ENCODE measurements around the gene TBC1D23. TPM values are rescaled to one million over a fixed set of nuclear protein-coding genes. Genes with fewer than 3 reads are reported as not detected.
"Not testable (repeated sequence)": the region's sequence is repeated elsewhere in the genome, so short reads cannot be mapped to it uniquely, and the experiment has no call there.

Gene TBC1D23
- total RNA-seq, 1 donor from 2014 or later = 48.8 TPM

GRCh38 chr3:100334488-100335351 is 73.9 kb downstream of the TBC1D23 start, which contains the start of gene NIT2:
NIT2 (plus strand) TSS chr3:100334757; CDS start chr3:100334792, 35 bp downstream.
- Mint-ChIP-seq H3K4me3 (ENCODE audit: low read depth) (peak within 1 kb of the TSS; percentile 94), H3K27me3 (peaks cover 3% of the 10 kb centered on the region), H3K27ac (peak within 1 kb of the TSS; percentile 96), H3K4me1 (ENCODE audit: low read depth) (peaks cover 22% of the 10 kb centered on the region), H3K9me3 (ENCODE audit: low read depth) (no peaks in the 10 kb centered on the region), H3K36me3 (ENCODE audit: insufficient read depth) (no peaks in the 10 kb centered on the region)
- TF ChIP-seq, protein P1, sequence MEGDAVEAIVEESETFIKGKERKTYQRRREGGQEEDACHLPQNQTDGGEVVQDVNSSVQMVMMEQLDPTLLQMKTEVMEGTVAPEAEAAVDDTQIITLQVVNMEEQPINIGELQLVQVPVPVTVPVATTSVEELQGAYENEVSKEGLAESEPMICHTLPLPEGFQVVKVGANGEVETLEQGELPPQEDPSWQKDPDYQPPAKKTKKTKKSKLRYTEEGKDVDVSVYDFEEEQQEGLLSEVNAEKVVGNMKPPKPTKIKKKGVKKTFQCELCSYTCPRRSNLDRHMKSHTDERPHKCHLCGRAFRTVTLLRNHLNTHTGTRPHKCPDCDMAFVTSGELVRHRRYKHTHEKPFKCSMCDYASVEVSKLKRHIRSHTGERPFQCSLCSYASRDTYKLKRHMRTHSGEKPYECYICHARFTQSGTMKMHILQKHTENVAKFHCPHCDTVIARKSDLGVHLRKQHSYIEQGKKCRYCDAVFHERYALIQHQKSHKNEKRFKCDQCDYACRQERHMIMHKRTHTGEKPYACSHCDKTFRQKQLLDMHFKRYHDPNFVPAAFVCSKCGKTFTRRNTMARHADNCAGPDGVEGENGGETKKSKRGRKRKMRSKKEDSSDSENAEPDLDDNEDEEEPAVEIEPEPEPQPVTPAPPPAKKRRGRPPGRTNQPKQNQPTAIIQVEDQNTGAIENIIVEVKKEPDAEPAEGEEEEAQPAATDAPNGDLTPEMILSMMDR (IDR thresholded peaks at IDR 0.05; ENCODE audit: unreplicated experiment) = no peak
- peak; percentile 74 for DNase-seq (ENCODE audit: low spot score, unreplicated experiment)

DNA sequence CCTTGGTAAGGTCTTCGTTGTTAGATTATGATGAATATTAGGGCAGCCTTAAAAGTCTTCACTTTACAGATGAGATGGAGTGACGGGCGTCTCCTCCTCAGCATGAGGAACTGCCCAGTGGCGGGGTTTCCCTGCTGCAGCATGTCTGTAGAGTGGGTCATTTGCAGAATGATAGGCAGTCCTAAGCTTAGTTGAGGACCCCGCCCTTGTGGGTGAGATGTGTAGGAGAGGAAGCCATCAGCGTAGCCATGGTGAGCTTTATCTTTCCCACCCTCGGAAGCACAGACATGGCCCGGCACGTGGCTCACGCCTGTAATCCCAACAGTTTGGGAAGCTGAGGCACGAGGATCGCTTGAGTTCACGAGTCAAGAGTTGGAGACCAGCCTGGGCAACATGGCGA is 74.6 kb downstream of the TBC1D23 start:
- no peaks in the 10 kb centered on the region for H3K36me3 Mint-ChIP-seq (ENCODE audit: insufficient read depth)
- no peak for DNase-seq (ENCODE audit: low spot score, unreplicated experiment)
- TF ChIP-seq, protein P1 (IDR thresholded peaks at IDR 0.05; ENCODE audit: unreplicated experiment) = no peak
- peaks cover 20% of the 10 kb centered on the region for H3K4me1 Mint-ChIP-seq (ENCODE audit: low read depth)
- no peaks in the 10 kb centered on the region for H3K9me3 Mint-ChIP-seq (ENCODE audit: low read depth)
- H3K27me3 Mint-ChIP-seq = peaks cover 3% of the 10 kb centered on the region
- H3K4me3 Mint-ChIP-seq (ENCODE audit: low read depth) = peak overlapping the region; percentile 94
- H3K27ac Mint-ChIP-seq = peak overlapping the region; percentile 95

- DNase-seq (ENCODE audit: low spot score, unreplicated experiment); H3K27me3 Mint-ChIP-seq; H3K27ac Mint-ChIP-seq; H3K9me3 Mint-ChIP-seq (ENCODE audit: low read depth); H3K36me3 Mint-ChIP-seq (ENCODE audit: insufficient read depth): not testable (repeated sequence)
- Mint-ChIP-seq H3K4me3 (ENCODE audit: low read depth) (peak overlapping the region; percentile 94), H3K4me1 (ENCODE audit: low read depth) (peaks cover 18% of the 10 kb centered on the region)
Measured at GRCh38 chr3:100336229-100336628, 75.4 kb downstream of the TBC1D23 start.

- peaks cover 14% of the 10 kb centered on the region for H3K36me3 Mint-ChIP-seq (ENCODE audit: insufficient read depth)
- DNase-seq (ENCODE audit: low spot score, unreplicated experiment) = no peak
- peak overlapping the region; percentile 17 for H3K27ac Mint-ChIP-seq
- peaks cover 15% of the 10 kb centered on the region for H3K4me1 Mint-ChIP-seq (ENCODE audit: low read depth)
- TF ChIP-seq, protein P1 (IDR thresholded peaks at IDR 0.05; ENCODE audit: unreplicated experiment) = no peak
- H3K9me3 Mint-ChIP-seq (ENCODE audit: low read depth) = no peaks in the 10 kb centered on the region
- H3K4me3 Mint-ChIP-seq (ENCODE audit: low read depth) = no peak overlapping the region
- H3K27me3 Mint-ChIP-seq = no peaks in the 10 kb centered on the region
Measured at GRCh38 chr3:100338911-100339310, 78.1 kb downstream of the TBC1D23 start.

DNA sequence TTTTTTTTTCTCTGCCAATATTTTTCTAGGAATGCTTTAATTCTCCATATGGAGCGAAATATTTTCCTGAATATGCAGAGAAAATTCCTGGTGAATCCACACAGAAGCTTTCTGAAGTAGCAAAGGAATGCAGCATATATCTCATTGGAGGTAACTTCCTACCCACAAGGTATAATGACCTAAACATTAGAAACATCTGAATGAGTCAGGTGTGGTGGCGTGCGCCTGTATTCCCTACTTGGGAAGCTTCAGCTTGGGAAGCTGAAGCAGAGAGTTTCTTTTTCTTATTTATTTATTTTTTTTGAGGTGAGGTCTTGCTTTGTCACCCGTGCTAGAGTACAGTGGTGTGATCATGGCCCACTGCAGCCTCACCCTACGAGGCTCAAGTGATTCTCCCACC is 79.0 kb downstream of the TBC1D23 start:
- no peak overlapping the region for H3K4me3 Mint-ChIP-seq (ENCODE audit: low read depth)
- no peak overlapping the region for H3K27ac Mint-ChIP-seq
- DNase-seq (ENCODE audit: low spot score, unreplicated experiment) = no peak
- H3K9me3 Mint-ChIP-seq (ENCODE audit: low read depth) = no peaks in the 10 kb centered on the region
- peaks cover 16% of the 10 kb centered on the region for H3K36me3 Mint-ChIP-seq (ENCODE audit: insufficient read depth)
- no peaks in the 10 kb centered on the region for H3K27me3 Mint-ChIP-seq
- peaks cover 13% of the 10 kb centered on the region for H3K4me1 Mint-ChIP-seq (ENCODE audit: low read depth)
- TF ChIP-seq, protein P1 (IDR thresholded peaks at IDR 0.05; ENCODE audit: unreplicated experiment) = no peak

GRCh38 chr3:100340527-100340926 is 79.7 kb downstream of the TBC1D23 start:
- no peak overlapping the region for H3K27ac Mint-ChIP-seq
- no peak overlapping the region for H3K4me3 Mint-ChIP-seq (ENCODE audit: low read depth)
- no peaks in the 10 kb centered on the region for H3K9me3 Mint-ChIP-seq (ENCODE audit: low read depth)
- TF ChIP-seq, protein P1 (IDR thresholded peaks at IDR 0.05; ENCODE audit: unreplicated experiment) = no peak
- no peak for DNase-seq (ENCODE audit: low spot score, unreplicated experiment)
- peaks cover 7% of the 10 kb centered on the region for H3K4me1 Mint-ChIP-seq (ENCODE audit: low read depth)
- peaks cover 18% of the 10 kb centered on the region for H3K36me3 Mint-ChIP-seq (ENCODE audit: insufficient read depth)
- no peaks in the 10 kb centered on the region for H3K27me3 Mint-ChIP-seq

All from progenitor cell of endocrine pancreas (in vitro differentiated cells).